HG03280 (cell line): Measurements from ENCODE around the gene NT5C3B.
A peak's percentile ranks its signal among the peaks of the same experiment; 100 is the strongest.
"Not testable (repeated sequence)": the region's sequence is repeated elsewhere in the genome, so short reads cannot be mapped to it uniquely, and the experiment has no call there.

Experiments
- ATAC-seq: cut with Tn5 transposase; IDR thresholded peaks from one replicate; pipeline ENCODE4 v1.9.1; 2021; ENCODE audit warnings: mild to moderate bottlenecking, moderate library complexity; ENCODE audit not compliant: unreplicated experiment

Gene NT5C3B

DNA sequence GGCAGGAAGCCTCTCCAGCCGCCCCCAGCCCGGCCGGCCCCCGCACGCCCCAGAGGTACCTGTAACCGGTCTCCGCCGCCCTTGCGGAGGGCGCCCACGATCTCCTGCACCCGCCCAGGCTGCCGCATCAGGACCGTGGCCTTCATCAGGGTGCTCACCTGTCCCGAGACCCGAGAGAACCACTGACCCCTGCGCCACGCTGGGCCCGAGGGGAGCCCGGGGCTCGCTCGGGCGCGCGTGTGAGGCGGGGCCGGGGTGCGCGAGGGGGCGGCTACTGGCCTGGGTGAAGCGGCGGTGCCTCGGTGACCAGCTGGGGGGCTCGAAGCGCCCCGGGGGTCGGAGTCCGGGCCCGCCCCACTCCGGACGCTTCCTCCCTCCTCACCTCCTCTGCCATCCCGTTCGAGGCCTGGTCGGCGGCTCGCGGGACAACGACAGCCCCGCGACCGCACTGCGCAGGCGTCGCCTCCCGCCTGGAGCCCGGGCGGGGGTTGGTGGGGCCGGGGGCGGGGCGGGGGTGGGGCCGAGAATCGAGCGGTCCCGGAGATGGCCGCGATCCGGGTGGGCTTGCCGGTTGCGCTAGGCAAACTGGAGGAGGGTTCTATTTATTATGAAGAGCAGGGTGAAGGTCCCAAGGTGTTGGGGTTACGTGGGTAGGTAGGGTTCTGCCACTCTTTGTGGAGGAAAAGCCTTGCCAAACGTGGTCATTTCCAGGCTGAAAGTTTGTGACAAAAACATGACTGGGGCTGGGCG lies at the start of gene NT5C3B:
TSS of gene NT5C3B (minus strand) at position 433 of the 750 bp plus-strand sequence. CDS start at position 394, 39 bp downstream.
- peak; percentile 77 for ATAC-seq

DNA sequence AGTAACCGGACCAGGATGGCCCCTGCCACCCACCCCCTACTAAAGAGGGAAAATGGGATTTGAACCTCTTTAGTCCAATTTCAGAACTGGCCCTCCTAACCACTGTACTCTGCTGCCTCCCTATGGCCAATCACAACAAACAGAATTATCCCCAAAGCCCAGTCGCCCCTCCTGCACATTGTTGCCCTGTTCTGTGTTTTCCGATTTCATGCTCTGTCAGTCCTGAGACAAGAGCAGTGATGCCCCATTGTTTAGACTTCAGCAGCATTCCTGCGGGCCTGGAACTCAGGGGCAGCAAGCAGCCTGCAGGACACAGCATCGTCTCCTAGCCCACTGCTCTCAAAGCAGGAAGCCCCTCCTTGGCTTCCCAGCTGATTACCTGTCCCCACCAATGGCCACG lies 49.7 kb upstream of the NT5C3B start:
- ATAC-seq = no peak

DNA sequence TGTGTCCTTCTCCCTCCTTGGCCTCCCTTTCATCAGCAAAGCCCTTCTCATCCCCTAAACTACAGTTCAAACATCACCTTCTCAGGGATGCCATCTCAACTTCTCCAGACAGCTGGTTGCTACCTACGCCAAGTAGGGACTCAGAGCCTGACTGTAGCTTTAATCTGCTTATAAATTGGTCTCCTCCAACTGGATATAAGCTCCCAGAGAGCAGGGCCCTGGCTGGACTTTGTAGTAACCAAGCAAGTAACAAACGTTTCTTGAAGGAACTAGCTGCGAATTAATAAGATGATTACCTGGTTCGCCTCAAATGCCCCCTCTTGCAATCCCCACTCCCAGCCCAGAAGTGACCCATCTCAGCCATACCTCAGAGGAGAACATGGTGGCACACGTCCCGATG lies 46.7 kb upstream of the NT5C3B start:
- no peak for ATAC-seq

DNA sequence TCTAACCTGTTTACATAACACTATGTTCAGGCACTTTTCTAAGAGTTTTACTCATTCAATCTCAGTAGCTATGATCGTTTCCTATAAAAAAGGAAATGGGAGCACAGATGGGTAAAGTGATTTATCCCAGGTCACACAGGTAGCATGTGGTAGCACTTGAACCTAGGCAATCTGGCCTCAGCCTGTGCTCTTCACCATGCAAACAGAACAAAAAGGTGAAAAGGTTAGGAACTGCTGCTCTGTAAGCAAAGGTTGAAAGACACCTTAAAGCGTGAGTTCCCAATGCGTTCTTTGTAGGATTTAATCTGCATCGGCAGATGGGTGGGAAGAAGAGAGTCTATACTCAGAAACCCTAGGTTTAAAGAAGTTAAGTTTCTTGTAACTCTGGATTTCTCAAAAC lies 44.1 kb upstream of the NT5C3B start:
- ATAC-seq = no peak

DNA sequence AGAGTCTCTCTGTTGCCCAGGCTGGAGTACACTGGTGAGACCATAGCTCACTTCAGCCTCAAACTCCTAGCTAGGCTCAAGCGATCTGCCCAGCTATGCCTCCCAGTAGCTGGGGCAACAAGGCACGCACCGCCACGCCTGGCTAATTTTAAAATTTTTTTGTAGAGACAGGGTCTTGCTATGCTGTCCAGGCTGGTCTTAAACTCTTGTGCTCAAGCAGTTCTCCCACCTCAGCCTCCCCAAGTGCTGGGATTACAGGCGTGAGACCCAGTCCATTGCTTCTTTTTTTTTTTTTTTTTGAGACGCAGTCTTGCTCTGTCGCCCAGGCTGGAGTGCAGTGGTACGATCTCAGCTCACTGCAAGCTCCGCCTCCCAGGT lies 38.2 kb upstream of the NT5C3B start:
- not testable (repeated sequence) for ATAC-seq

DNA sequence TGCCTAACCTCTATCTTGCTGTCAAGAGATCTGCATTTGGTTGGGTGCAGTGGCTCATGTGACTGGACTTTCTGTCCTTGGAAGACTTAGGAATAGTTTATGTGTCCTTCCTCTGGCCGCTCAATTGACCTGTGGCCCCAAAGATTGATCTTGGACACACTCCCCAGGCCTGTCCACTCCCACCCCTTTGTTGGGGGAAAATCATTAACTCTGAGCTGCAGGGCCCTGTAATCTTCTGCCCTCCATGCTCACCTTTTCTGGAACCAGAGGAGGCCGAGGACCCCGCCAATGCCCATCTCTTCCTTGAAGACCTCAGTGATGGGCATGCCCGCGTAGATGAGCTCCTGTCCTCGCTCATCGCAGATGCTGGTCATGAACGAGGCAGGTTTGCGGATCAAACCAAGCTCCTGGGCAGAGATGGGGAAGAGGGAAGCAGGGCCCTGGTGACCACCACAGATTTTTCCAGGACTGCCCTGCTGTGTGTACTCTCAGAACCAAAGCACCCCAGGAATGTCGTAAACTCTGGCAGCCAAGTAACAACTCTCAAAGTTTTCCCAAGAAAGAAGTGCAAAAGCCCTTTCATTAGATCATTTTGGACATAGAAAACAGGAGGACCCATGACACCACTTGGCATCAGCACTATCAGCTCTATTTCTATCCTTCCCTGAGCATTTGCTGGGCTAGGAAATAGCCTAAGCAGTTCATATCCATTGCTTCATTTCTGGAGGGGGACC lies 37.7 kb upstream of the NT5C3B start:
- no peak for ATAC-seq

DNA sequence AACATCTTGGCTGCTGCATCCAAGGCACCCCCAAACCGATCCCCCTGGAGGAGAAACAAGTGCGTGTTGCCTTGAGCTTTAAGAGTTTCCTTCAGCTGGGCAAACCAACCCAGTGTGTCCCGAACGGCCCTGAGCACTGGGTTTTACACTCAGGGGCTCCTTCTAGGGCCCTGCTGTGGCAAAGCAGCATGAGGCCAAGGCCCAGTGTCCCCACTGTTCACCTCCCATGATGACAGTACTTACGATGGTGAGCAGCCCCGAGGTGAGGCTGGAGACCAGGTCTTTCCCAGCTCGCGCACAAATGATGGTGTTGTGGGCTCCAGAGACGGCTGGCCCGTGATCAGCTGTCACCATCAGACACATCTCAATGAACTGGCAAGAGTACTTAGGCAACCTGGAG lies 35.8 kb upstream of the NT5C3B start:
- no peak for ATAC-seq

DNA sequence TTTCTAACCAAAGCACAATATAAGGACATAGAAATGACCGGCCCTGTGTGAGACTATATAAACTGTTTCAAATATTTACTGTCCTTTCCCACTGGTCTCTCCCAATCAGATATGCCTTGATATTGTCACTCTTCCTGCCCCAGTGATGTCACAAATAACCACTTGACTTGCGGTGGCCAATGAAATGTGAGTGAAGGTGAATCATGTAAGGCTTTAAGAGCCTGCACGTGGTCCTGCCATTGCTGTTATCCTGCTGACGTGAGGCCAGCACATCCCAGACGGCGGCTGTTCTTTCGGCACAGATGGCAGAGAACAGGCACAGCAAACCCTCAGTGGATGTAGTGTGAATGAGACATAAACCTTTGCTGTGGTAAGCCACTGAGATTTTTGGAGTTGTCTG lies 34.6 kb upstream of the NT5C3B start:
- ATAC-seq = no peak

DNA sequence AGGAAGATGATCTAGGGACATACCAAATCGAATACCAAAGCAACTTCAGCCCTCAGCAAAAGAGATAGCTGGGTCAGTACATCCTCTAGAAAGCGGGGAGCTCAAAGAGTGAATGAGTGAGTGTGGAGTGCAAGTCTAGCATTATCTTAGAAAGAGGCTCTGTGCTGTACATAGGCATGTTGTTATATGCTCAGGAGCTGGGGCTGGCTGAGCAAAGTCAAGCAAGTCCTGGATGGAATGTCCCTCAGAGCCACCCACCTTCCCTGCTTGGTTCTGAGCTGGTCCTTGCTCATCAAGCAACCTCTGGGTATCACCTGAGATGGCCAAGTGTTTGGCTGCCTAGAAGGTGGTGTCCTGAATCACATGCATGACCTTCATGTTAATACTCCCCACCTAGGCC lies 34.1 kb upstream of the NT5C3B start:
- no peak for ATAC-seq

DNA sequence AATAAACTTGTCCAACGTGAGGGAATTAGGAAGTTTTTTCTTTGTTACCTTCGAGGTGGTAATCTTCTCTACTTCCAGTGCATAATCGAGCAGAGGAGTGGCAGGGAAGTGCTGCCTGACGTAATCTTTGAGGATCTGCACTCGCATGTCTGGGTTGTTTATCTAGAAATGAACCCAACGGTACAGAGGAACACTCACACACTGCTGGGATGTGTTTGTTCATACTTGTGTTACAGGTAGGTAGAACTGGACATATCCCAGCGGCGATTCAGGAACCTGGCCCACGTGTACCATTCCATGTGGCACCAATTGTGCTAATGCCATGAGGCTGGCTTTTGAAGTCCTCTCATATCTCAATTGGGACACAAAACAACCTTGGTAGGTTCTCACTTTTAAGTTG lies 33.4 kb upstream of the NT5C3B start:
- ATAC-seq = no peak

DNA sequence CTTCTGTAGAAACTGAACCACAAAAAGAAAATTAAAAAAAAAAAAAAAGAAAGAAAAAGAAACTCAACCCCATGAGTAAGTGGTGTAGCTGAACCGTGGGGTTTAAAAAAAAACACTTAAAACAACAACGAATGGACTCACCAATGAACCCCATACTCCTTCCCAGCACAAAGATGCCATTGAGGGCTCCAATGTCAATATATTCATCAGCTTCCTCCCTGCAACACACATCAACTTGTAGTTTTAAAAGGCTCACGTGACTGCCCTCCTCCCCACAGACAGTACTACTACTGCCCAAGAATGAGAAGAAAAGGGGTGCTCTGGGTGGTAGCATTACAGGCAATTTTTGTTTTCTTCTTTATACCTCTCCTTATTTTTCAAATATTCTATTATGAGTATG lies 32.5 kb upstream of the NT5C3B start:
- ATAC-seq = no peak

DNA sequence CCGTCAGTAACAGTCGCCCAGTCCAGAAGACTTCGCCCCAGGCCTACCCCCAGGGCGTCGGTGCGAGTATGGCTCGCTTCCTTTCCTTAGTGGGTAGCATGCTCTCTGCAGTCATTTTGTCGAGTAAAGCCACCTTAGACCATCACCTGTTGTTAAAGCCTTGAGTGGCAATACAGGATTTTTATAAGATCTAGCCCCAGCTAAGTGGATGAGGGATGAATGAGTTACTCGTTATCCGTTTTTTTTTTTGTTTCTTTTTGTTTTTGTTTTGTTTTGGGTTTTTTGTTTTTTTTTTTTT lies 29.5 kb upstream of the NT5C3B start:
- ATAC-seq = no peak

DNA sequence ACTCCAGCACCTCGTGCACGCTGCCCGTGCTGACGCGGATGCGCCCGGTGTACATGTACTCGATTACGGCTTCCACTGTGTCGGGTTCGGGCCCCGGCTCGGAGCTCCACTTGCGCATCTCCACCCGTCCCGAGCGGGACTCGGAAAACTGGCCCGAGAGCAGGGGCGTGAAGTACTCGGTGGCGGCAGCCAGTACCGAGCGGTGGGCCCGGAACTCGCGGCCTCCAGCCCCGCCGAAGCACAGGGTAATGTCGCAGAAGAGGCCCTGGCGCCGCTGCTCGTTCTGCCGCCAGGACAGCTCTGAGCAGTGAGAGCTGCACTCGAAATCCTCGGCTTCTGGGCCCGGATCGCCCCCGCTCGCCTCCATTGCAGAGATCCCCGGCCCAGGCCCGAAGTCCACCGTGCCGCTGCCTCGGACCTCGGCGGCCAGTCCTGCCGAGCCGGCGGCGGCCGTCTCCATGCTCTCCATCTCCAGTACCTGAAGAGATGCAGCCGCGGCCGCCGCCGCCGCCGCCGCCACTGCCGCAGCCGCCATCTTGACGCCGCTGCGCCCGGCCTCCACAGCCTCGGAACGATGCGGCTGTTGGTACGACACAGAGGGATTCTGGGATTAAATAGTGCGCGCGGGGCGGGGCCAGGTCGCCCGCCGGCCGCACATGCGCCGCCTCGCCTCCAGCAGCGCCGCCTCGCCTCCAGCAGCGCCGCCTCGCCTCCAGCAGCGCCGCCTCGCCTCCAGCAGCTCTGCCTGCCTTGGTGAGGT lies 29.0 kb upstream of the NT5C3B start, which contains the start of gene KLHL11:
TSS of gene KLHL11 (minus strand) at position 588 of the 760 bp plus-strand sequence. CDS start at position 535, 53 bp downstream.
- ATAC-seq = peak; percentile 91

DNA sequence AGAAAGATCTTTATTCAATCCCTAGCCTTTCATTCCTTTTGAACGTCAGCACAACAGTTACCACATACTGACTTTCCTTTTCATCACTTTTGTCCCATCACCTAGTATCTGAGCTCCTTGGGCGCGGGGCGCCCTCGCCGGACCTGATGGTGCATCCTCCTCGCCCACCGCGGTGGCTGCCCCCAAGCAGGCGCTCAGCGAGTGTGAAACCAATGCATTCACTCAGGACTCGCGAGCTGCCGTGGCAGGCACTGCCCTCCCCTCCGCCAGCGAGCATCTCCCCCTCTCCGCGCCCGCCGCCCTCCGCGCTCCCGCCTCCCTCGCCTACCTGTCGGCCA lies 28.4 kb upstream of the NT5C3B start:
- no peak for ATAC-seq

DNA sequence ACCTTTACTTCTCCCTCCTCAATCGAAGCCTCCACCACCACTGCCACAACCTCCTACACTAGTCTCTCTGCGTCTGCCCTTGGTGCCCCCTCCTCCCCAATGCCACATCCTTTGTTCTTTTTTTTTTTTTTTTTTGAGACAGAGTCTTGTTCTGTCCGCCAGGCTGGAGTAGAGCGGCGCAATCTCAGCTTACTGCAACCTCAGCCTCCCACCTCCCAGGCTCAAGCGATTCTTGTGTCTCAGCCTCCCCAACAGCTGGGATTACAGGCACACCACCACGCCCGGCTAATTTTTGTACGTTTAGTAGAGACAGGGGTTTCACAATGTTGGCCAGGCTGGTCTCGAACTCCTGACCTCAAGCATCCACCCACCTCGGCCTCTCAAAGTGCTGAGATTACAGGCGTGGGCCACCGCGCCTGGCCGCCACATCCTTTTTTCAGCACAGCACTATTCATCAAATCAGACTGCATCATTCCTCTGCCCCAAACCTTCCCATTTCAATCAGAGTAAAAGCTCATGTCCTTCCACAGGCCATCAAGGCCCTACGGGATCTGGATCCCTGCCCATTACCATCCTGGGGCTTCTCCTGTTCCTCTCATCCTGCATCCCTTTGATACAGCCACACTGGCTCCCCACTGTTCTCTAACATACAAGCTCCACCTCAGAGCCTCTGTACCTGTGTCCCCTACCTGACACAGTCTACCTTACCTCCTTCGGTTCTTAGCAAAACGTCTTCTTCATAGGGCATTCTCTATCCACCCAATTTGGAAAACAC lies 27.2 kb upstream of the NT5C3B start:
- no peak for ATAC-seq

DNA sequence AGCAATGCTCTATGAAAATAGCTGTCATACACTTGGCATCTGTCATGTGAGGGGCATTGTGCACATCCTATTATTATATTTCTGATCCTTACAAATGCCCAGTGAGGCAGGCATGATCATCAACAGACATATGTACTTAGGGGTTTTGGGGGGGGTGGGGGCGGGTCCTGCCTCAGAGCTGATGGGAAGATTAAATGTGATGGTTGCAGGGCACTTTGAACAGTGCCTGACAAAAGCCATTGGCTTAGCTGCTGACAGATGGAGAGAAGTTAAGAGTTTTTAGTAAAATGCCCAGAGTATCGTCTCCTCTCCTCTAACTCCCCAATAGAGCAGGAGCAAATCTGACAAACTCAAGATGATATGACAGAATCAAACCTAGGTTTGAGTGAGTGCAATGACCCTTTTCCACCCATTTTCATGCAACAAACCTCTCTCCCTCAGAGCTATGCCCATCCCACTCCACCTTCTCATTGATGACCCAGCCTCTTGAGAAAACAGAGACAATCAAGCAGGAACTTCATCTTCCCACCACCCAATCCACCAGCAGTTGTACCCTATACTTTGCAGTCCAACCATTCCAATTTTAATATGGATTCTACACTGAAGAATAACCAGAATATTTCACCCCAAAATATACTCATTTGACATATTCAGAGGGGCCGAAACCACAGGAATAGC lies 24.4 kb upstream of the NT5C3B start:
- ATAC-seq = no peak

DNA sequence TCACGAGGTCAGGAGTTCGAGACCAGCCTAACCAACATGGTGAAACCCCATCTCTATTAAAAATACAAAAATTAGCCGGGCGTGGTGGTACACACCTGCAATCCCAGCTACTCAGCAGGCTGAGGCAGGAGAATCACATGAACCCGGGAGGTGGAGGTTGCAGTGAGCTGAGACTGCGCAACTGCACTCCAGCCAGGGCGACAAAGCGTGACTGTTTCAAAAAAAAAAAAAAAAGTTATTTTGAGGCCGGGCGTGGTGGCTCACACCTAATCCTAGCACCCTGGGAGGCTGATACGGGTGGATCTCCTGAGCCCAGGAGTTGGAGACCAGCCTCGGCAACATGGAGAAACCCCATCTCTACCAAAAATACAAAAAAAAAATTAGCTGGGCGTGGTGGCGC lies 15.3 kb upstream of the NT5C3B start:
- not testable (repeated sequence) for ATAC-seq

DNA sequence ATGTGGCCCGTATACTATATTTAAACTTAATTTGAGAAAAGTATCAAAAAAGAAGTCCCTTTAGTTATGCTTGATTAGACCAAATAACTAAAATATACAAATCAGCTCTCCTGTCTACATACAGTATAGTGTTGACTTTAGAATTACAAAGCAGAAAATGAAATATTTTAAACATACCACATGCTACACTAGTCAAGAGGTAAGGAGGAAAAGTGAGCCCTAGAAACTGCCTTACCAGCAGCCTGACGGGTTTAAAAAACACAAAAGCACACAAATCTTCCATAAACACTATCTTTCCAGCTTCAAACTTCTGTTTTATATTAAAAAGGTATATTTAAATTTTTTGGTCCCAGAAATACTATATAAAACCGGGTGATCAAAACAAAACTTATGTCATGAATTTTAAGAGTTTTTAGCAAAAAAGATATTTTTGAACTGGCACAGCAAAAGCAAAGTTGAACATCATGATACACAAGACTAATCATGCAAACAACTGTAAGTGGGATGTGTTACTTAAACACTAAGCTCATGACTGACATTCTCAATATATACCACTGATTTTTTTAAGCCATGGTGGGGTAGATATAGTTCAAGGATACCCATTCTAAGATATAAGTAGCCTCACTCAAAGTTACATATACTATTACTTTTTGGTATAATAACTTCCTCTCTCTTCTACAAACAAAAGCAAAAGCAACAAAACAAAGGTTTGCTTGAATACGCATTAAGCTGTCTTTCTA lies 13.4 kb upstream of the NT5C3B start:
- no peak for ATAC-seq

DNA sequence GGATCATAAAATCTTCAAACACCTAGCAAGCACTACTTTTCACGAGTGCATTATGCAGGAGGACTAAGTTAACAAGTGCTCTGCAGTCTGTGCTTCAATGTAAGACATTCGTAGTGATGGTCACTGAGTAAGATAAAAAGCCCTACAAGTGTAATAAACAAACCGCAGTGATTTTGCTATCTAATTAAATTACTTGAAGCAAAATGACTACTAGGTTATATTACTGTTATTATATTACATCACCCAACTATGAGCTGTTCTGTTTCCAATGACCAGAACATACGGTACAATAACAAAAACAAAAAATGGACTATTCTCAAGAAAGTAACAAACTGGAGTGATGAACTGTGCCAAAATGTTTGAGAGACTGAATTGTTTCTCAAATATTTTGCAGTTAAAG lies 12.8 kb upstream of the NT5C3B start:
- no peak for ATAC-seq

DNA sequence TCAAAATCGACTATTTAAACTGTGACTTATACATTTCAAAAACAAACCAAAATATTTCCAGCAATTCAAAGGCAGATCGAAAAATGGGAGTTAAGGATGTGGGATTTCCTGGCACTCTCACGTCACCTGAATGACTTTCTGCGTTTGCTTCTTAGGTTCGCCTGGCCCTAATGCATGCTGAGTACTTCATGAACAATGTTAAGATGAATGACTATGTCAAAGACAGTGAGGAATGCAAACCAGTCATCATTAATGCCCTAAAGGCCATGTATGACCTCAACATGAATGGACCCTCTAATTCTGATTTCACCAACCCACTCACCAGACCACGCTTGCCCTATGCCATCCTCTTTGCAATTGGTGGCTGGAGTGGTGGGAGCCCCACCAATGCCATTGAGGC lies 8.9 kb upstream of the NT5C3B start:
- no peak for ATAC-seq
